ENCODE measurements around the gene TUBGCP6.

The TUBGCP6 gene

DNA sequence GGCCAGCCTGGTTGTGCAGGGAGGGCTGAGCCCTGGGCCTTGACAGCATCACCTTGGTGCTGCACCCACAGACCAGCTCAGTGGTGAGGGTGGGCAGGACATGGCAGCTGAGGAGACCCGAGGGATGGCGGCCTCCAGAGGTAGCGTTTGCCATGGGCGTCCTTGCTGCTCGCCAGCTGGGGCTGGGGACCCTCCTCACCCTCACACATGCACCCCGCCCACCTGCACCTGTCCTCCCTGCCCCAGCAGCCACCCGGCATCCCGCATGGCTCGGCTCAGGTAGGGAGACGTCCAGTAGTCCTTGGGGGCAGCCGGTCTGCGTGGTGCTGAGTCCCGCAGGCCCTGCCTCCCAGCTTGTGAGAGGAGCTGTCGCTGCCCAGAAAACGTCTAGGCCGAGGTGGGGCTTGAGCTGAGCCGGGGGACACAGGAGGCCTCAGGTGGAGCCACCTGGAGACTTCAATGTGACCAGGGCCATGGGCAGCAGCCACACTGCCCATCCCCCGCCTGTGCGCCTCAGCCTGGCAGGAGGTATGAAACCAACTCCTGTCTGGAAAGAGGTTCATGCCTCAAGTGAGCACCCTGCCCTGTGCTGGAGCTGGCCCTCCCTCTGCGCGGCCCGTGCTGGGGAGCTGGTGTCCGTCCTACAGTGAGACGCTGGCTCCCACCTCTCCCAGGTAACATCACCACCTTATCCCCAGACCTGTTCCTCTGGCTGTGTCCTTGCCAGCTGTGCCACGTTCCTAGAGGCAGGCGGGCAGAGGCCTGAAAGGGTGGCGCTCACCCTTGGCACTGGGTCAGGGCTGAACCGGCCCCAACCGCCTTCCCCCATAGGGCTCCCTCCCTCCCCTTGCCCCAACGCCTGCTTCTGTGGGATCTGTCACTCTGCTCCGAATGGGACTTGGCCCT lies 62.4 kb downstream of the TUBGCP6 start:
- DNase-seq (ENCODE audit: low read depth in 2 of 2): no peak

GRCh38 chr22:50180727-50181521 lies 63.9 kb downstream of the TUBGCP6 start:
- no peak for DNase-seq (ENCODE audit: low read depth in 2 of 2)

- no peak for DNase-seq (ENCODE audit: low read depth in 2 of 2)
These were observed 64.7 kb downstream of the TUBGCP6 start for GRCh38 chr22:50179937-50180726.

- DNase-seq (ENCODE audit: low read depth in 2 of 2): no peak
These were observed 65.7 kb downstream of the TUBGCP6 start for GRCh38 chr22:50178871-50179869.

GRCh38 chr22:50178471-50178864 lies 66.4 kb downstream of the TUBGCP6 start:
- no peak for DNase-seq (ENCODE audit: low read depth in 2 of 2)

- no peak for DNase-seq (ENCODE audit: low read depth in 2 of 2)
These were observed 67.0 kb downstream of the TUBGCP6 start for GRCh38 chr22:50177537-50178470.

DNA sequence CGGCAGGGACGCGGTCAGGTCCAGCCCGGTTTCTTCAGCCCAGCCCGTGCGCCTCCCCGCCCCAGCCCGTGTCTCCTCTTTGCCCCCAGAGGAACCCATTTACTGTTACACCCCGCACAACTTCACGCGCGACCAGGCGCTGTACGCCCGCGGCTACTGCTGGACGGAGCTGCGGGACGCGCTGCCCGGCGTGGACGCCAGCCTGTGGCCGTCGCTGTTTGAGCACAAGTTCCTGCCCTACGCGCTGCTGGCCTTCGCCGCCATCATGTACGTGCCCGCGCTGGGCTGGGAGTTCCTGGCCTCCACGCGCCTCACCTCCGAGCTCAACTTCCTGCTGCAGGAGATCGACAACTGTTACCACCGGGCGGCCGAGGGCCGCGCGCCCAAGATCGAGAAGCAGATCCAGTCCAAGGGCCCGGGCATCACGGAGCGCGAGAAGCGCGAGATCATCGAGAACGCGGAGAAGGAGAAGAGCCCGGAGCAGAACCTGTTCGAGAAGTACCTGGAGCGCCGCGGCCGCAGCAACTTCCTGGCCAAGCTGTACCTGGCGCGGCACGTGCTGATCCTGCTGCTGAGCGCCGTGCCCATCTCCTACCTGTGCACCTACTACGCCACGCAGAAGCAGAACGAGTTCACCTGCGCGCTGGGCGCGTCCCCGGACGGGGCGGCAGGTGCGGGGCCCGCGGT lies 67.8 kb downstream of the TUBGCP6 start:
- no peak for DNase-seq (ENCODE audit: low read depth in 2 of 2)

GRCh38 chr22:50175921-50176849 lies 68.6 kb downstream of the TUBGCP6 start:
- no peak for DNase-seq (ENCODE audit: low read depth in 2 of 2)

DNA sequence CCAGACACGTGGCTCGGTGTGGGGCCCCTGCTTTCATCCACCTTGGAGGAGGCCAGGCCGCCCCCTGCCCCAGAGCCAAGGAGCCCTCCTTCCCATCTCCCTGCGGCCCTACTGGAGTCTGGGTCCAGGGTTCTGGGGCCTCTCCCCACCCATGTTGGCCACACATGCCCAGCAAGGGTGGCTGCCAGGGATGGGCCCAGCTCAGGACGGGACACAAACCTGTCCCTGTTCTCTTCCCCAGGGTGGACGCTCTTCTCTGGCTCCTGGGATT lies 69.7 kb downstream of the TUBGCP6 start:
- DNase-seq (ENCODE audit: low read depth in 2 of 2): no peak

DNA sequence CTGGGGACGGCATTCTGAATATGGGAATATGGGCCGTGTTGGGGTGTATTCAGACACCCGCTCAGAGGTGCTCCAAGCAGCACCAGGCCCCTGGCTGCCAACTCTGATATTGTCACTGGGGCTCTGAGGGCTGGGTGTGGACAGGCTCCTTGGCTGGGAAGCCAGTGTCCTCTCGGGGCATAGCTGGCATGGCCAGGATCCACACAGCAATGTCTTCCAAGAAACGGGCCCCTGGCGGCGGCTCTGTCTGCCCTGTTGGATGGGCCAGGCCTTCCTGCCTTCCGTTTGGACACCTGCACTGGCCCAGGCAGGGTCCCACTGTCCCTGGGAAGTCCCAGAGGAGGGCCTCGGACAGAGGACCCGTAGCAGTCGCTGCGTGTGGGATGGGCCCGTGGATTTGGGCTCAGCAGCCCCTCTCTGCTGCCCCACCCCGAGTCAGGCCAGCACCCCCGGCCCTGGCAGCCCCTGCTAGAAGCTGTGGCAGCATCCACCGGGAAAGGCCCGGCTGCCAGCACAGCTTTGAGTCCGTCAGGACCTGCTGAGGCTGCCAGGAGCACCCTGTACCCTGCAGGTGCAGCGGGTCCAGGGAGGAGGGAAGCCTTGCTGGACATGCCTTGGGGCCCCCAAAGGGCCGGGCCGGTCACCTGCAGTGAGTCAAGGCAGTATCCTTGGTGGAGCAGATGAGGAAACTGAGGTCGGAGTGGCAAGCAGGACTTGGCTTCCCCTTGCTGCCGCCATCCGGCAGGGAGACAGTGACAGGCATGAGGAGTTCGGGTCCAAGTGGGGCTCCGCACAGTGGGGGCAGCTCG lies 70.2 kb downstream of the TUBGCP6 start:
- no peak for DNase-seq (ENCODE audit: low read depth in 2 of 2)

DNA sequence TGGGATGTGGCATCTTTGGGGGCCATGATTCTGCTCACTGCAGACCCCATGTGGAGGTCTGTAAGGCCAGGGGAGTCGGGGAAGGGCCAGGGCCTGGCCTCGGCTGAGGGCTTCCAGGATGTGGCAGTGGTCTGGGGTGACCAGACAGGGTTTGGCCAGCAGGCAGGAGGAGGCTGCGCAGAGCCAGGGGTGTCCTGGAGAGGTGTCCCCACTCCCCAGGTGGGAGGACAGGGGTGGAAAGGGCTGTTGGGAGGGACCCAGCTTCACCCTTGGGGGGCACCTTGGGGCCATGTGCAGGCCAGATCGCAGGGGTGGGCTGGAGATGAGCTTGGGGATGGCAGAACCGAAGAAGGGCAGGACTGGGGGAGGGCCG lies 70.9 kb downstream of the TUBGCP6 start:
- DNase-seq (ENCODE audit: low read depth in 2 of 2): no peak

DNA sequence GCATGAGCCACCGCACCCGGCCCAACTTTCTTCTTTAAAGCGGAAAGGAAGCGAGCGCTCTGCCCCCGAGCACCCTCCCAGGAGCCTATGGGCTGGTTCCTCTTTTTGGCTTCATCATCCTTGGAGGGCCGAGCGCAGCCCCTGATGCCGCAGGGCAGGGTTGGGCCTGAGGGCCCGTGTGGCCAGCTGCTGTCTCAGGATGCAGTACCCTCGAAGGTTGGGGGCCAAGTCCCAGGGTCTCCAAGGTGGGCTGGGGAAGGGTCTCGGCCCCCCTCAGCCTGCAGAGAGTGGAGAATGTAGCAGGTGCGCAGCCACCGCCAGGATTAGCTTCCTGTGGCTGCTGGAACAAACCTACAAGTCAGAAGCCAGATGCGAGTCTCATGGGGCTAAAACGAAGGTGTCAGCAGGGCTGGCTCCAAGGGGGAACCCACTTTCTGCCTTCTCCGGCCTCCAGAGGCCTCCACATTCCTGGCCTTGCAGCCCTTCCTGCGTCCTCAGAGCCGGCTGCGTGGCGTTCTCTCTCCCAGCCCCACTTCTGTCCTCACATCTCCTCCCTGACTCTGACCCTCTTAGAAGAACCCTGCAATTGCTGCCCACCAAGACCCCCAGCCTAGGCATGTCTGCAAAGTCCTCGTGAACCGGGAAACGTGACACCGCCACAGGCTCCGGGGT lies 71.4 kb downstream of the TUBGCP6 start:
- no peak for DNase-seq (ENCODE audit: low read depth in 2 of 2)

DNA sequence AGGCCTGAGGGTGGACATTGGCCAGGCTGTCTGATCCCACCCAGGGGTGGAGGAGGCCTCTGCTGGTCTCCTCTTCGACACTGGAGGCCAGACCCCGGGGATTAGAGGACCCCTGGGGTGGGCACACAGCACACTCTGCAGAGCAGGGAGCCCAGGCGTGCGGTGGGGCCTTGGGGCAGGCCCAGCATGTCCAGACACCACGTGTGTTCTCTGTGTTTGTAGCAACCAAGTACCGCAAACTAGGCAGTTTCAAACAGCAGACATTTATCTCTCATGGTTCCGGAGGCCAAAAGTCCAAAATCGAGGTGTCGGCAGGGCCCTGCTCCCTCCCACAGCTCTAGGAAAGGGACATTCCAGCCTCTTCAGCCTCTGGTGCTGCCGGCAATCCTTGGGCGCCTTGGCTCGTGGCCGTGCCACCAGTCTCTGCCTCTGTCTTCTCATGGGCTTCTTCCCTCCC lies 72.8 kb downstream of the TUBGCP6 start:
- DNase-seq (ENCODE audit: low read depth in 2 of 2): no peak

DNA sequence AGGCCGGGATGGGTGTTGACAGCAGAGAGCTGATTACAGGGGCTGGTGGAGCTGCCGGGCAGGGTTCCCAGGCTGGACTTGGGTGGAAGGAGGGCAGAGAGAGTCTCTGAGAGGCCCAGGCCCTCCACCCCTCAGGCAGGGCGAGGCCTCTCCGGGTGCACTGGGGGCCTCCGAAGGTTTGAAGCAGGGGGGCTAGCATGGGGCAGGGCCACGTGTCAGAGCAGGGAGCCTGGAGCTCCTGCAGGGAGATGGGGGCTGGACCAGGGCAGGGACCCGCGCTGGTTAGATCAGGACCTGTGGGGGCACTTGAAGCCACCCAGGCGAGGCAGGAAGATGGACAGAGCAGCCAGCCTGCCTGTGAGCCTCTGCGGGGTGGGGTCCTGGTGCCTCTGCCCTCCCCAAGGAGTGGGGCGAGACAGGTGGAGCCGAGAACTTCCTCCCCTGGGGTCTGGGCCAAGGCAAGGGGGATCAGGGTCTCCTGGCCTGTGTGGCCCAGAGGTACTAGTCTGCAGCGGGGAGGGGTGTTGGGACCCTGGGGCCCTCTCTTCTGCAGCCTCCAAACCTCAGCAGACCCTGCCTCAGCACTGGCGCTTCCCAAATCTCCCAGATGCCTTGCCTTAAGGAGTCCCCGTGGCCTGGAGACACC lies 73.4 kb downstream of the TUBGCP6 start:
- no peak for DNase-seq (ENCODE audit: low read depth in 2 of 2)

DNA sequence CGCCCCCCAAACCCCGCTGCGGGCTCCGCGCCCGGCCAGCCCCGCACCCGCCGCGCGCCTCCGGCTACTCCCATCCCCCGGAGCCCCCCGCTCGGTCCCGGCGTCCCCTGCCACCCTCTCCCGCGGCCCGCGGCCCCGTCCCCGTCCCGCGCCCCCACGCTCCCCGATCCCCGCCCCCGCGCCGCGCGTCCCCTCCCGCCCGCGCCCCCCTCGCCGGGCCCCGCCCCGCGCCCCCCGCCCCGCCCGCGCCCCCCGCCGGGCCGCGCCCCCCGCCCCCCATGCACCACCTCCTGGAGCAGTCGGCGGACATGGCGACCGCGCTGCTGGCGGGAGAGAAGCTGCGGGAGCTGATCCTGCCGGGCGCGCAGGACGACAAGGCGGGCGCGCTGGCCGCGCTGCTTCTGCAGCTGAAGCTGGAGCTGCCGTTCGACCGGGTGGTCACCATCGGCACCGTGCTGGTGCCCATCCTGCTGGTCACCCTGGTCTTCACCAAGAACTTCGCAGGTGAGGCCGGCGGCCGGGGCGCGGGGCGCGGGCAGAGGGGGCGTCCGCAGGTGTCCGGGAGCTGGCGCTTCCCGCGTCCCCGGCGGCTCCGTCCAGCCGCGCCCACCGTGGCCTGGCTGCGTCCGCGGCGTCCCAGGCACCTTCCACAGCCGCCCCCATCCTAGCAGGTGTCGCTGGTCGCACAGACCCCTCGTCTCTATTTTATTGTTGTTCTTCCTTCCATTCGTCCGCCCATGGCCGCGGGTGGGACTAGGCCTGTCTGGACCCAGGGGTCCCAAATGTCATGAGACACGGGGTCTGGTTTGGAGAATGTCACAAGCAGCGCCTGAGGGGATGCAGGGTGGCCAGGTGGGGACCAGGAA lies 74.1 kb downstream of the TUBGCP6 start, which contains the start of gene PANX2:
Gene PANX2, plus strand, starts transcription at position 279 of the 866 bp plus-strand sequence. Its CDS starts 0 bp downstream, at position 279.
- DNase-seq (ENCODE audit: low read depth in 2 of 2): no peak

All from stimulated activated CD4-positive, alpha-beta T cell treated with anti-CD3 and anti-CD28 coated beads, Interleukin-15, amount 100 ng/mL, for 48 hours (primary cell).